SKM-1 (cell line): Measurements from ENCODE around the gene RPS6KA1.
A peak's percentile ranks its signal among the peaks of the same experiment; 100 is the strongest.
"Not testable (repeated sequence)": the region's sequence is repeated elsewhere in the genome, so short reads cannot be mapped to it uniquely, and the experiment has no call there.

Experiments used
- DNase-seq: peaks from one replicate; lab custom pipeline; 2025; ENCODE audit not compliant: unreplicated experiment; lab: John Stamatoyannopoulos, UW

The RPS6KA1 gene

GRCh38 chr1:26529655-26530409 is at the start of gene RPS6KA1:
RPS6KA1 (plus strand) TSS chr1:26529761; CDS start chr1:26529921, 160 bp downstream.
- DNase-seq, result no peak

GRCh38 chr1:26482921-26483320 is 46.6 kb upstream of the RPS6KA1 start:
- DNase-seq, result no peak

- no peak for DNase-seq
Measured at GRCh38 chr1:26483980-26484379, 45.6 kb upstream of the RPS6KA1 start.

GRCh38 chr1:26490155-26490554 is 39.4 kb upstream of the RPS6KA1 start:
- no peak for DNase-seq

GRCh38 chr1:26493267-26493666 is 36.3 kb upstream of the RPS6KA1 start:
- no peak for DNase-seq

- DNase-seq, result no peak
Measured at GRCh38 chr1:26493938-26494337, 35.6 kb upstream of the RPS6KA1 start.

GRCh38 chr1:26496861-26497260 is 32.7 kb upstream of the RPS6KA1 start:
- DNase-seq, result no peak

GRCh38 chr1:26498894-26499293 is 30.7 kb upstream of the RPS6KA1 start:
- no peak for DNase-seq

- DNase-seq, result peak; percentile 66
Measured at GRCh38 chr1:26500488-26501175, 28.9 kb upstream of the RPS6KA1 start.

GRCh38 chr1:26510711-26511110 is 18.9 kb upstream of the RPS6KA1 start:
- not testable (repeated sequence) for DNase-seq

GRCh38 chr1:26515836-26516235 is 13.7 kb upstream of the RPS6KA1 start:
- DNase-seq, result not testable (repeated sequence)

GRCh38 chr1:26516987-26517765 is 12.4 kb upstream of the RPS6KA1 start:
- no peak for DNase-seq

GRCh38 chr1:26517766-26518049 is 11.9 kb upstream of the RPS6KA1 start:
- no peak for DNase-seq

- no peak for DNase-seq
Measured at GRCh38 chr1:26518355-26518754, 11.2 kb upstream of the RPS6KA1 start.

- DNase-seq, result no peak
Measured at GRCh38 chr1:26520339-26520738, 9.2 kb upstream of the RPS6KA1 start.

- DNase-seq, result no peak
Measured at GRCh38 chr1:26521669-26522030, 7.9 kb upstream of the RPS6KA1 start.

GRCh38 chr1:26522073-26522472 is 7.5 kb upstream of the RPS6KA1 start:
- no peak for DNase-seq

GRCh38 chr1:26524181-26524580 is 5.4 kb upstream of the RPS6KA1 start:
- no peak for DNase-seq

GRCh38 chr1:26526287-26526686 is 3.3 kb upstream of the RPS6KA1 start:
- no peak for DNase-seq

- no peak for DNase-seq
Measured at GRCh38 chr1:26529405-26529654, 231 bp upstream of the RPS6KA1 start.

- no peak for DNase-seq
Measured at GRCh38 chr1:26530410-26530894, 891 bp downstream of the RPS6KA1 start.
